Tibial nerve (tissue), 4 donors: ENCODE results near the gene DGKQ. TPM values are rescaled to one million over a fixed set of nuclear protein-coding genes. Genes with fewer than 3 reads are reported as not detected.

ENCODE experiments used
- DNase-seq, 2 donors: peaks; one replicate each; pipeline ENCODE4 v3.0.0-alpha.2; 2019; ENCODE audit warnings: low spot score in 2 of 2
- H3K27ac ChIP-seq, 4 donors: fragments of 200-600 bp; sonication (generic) in 3 of 4; one replicate each; pipeline ENCODE4 v1.5.1; 2017 to 2019; ENCODE audit warnings: mild to moderate bottlenecking in 1 of 4
- H3K27me3 ChIP-seq, 2 donors: fragments of 200-600 bp; sonication (generic) in 1 of 2; one replicate each; pipeline versions ENCODE4 v1.5.1 to v1.6.0; 2017 to 2019
- H3K36me3 ChIP-seq, 3 donors: fragments of 200-600 bp; sonication (generic); one replicate each; pipeline ENCODE4 v1.5.1; 2018 to 2019
- H3K4me1 ChIP-seq, 4 donors: fragments of 200-600 bp; sonication (generic) in 3 of 4; one replicate each; pipeline ENCODE4 v1.5.1; 2017 to 2019
- H3K4me3 ChIP-seq, 4 donors: fragments of 200-600 bp; sonication (generic) in 3 of 4; one replicate each; pipeline ENCODE4 v1.5.1; 2017 to 2019; ENCODE audit warnings: mild to moderate bottlenecking in 1 of 4, moderate library complexity in 1 of 4
- H3K9me3 ChIP-seq, 4 donors: fragments of 200-600 bp; sonication (generic) in 3 of 4; one replicate each; pipeline ENCODE4 v1.5.1; 2017 to 2019
- CTCF ChIP-seq, 5 experiments: fragments of 200-600 bp in 3 of 5; fragments of 450-650 bp in 2 of 5; sonication (generic) in 3 of 5; IDR thresholded peaks; one replicate each; pipeline ENCODE4 v1.5.1; 2016 to 2019; ENCODE audit warnings: antibody characterized with exemption in 5 of 5, mild to moderate bottlenecking in 3 of 5, moderate library complexity in 2 of 5
- EP300 ChIP-seq, 2 donors: sonication (generic); formaldehyde crosslinking; IDR thresholded peaks; one replicate each; pipeline ENCODE4 v1.6.1; 2017; ENCODE audit warnings: antibody characterized with exemption in 2 of 2, mild to moderate bottlenecking in 1 of 2
- POLR2A ChIP-seq, 2 donors: fragments of 450-650 bp; IDR thresholded peaks; one replicate each; pipeline ENCODE4 v1.6.1; 2017; ENCODE audit warnings: antibody characterized with exemption in 2 of 2, mild to moderate bottlenecking in 2 of 2, moderate library complexity in 2 of 2
- WGBS, 2 donors: methylation state at CpG; one replicate each; pipeline ENCODE4 v1.1.5; 2018; 5-methylcytosine and 5-hydroxymethylcytosine counted together
- total RNA-seq, 4 donors: library from RNA; depleted of rRNA; stranded (reverse); fragments of >200 nt; gene quantifications; one replicate each; pipeline ENCODE4 v1.1.0, GENCODE V29; 2016

The DGKQ gene
- total RNA-seq, 4 donors from 2014 or later = 9.0 to 23.4 (median 13.6) TPM

- 0% methylated on average over 8 to 15 of the region's 109 CpGs for WGBS, 2 donors
- Histone ChIP-seq H3K36me3 (no peaks in the 10 kb centered on the region), H3K4me3 (peak overlapping the region; percentile 51 to 74 (median 56)), H3K27ac (peak overlapping the region; percentile 50 to 88 (median 82)), H3K27me3 (peaks cover 0 to 38% of the 10 kb centered on the region in 2 donors), H3K9me3 (peaks cover 0 to 5% (median 0%) of the 10 kb centered on the region in 4 donors), H3K4me1 (peaks cover 0 to 51% (median 35%) of the 10 kb centered on the region in 4 donors)
- DNase-seq = peak; percentile 41 to 54
- no peak for TF ChIP-seq POLR2A (IDR thresholded peaks at IDR 0.05)
- TF ChIP-seq CTCF (IDR thresholded peaks at IDR 0.05) = peak in 3 of 5 experiments; percentile 48 to 67 (median 51)
Observed at GRCh38 chr4:1009542-1010394, 36.4 kb upstream of the DGKQ start.

- H3K27ac ChIP-seq = peak overlapping the region in 2 of 4 donors; percentile 61 to 72
Observed at GRCh38 chr4:1008840-1009541, 35.6 kb upstream of the DGKQ start.

GRCh38 chr4:1006856-1007255 lies 33.5 kb upstream of the DGKQ start:
- no peak for DNase-seq
- Histone ChIP-seq H3K36me3 (peaks cover 0 to 7% (median 0%) of the 10 kb centered on the region in 3 donors), H3K9me3 (peaks cover 0 to 5% (median 0%) of the 10 kb centered on the region in 4 donors), H3K4me3 (no peak overlapping the region), H3K4me1 (peaks cover 0 to 40% (median 21%) of the 10 kb centered on the region in 4 donors), H3K27ac (no peak overlapping the region), H3K27me3 (peaks cover 0 to 64% of the 10 kb centered on the region in 2 donors)
- 88 to 89% methylated on average over 5 of the region's 5 CpGs for WGBS, 2 donors
- TF ChIP-seq POLR2A (IDR thresholded peaks at IDR 0.05) = no peak
- no peak for TF ChIP-seq CTCF (IDR thresholded peaks at IDR 0.05)
- no peak for TF ChIP-seq EP300 (IDR thresholded peaks at IDR 0.05)

More at GRCh38 chr4:1008840-1009541, 35.6 kb upstream of the DGKQ start:
- peak overlapping the region; percentile 50 to 74 (median 54) for H3K4me3 ChIP-seq
- H3K36me3 ChIP-seq = peaks cover 0 to 1% (median 0%) of the 10 kb centered on the region in 3 donors
- DNase-seq = no peak
- peaks cover 0 to 5% (median 0%) of the 10 kb centered on the region in 4 donors for H3K9me3 ChIP-seq
- peaks cover 0 to 43% (median 28%) of the 10 kb centered on the region in 4 donors for H3K4me1 ChIP-seq
- WGBS, 2 donors = 6 to 8% methylated on average over 25 to 36 of the region's 36 CpGs
- H3K27me3 ChIP-seq = peaks cover 0 to 46% of the 10 kb centered on the region in 2 donors
- TF ChIP-seq EP300 (IDR thresholded peaks at IDR 0.05) = no peak
- TF ChIP-seq CTCF (IDR thresholded peaks at IDR 0.05) = no peak
- no peak for TF ChIP-seq POLR2A (IDR thresholded peaks at IDR 0.05)

- Histone ChIP-seq H3K27me3 (peaks cover 0 to 85% of the 10 kb centered on the region in 2 donors), H3K9me3 (peaks cover 0 to 5% (median 0%) of the 10 kb centered on the region in 4 donors), H3K4me1 (peaks cover 0 to 30% (median 10%) of the 10 kb centered on the region in 4 donors), H3K36me3 (peaks cover 0 to 7% (median 0%) of the 10 kb centered on the region in 3 donors), H3K4me3 (no peak overlapping the region), H3K27ac (no peak overlapping the region)
- no peak for TF ChIP-seq CTCF (IDR thresholded peaks at IDR 0.05)
- no peak for TF ChIP-seq POLR2A (IDR thresholded peaks at IDR 0.05)
- TF ChIP-seq EP300 (IDR thresholded peaks at IDR 0.05) = no peak
- no peak for DNase-seq
- WGBS, 2 donors = 65 to 77% methylated on average over 22 to 25 of the region's 25 CpGs
Observed at GRCh38 chr4:1004557-1005485, 31.5 kb upstream of the DGKQ start.
